RWPE1 (cell line): ENCODE results near the gene AP3M1.
A peak's percentile ranks its signal among the peaks of the same experiment; 100 is the strongest.
"Not testable (repeated sequence)": the region's sequence is repeated elsewhere in the genome, so short reads cannot be mapped to it uniquely, and the experiment has no call there.

Source experiments
- CTCF ChIA-PET: fragments of 350-600 bp; sonication (Branson Sonifier 250); formaldehyde crosslinking; extraction: SDS; loops from one replicate; lab custom pipeline; 2021; lab: Yijun Ruan, JAX
- POLR2A ChIA-PET: fragments of 400-600 bp; formaldehyde crosslinking; extraction: SDS; loops from one replicate; lab custom pipeline; 2020; ENCODE audit warnings: antibody characterized with exemption; ENCODE audit not compliant: low non-redundant PET; lab: Yijun Ruan, JAX
- DNase-seq: peaks from one replicate; pipeline ENCODE4 v3.0.0; 2012; ENCODE audit warnings: low spot score
- H3K27ac ChIP-seq: fragments of 450-650 bp; 2 replicates; pipeline ENCODE4 v1.5.1; 2017
- CTCF ChIP-seq: fragments of 450-650 bp; conservative IDR thresholded peaks from 2 replicates; pipeline ENCODE4 v1.5.1; 2017; ENCODE audit warnings: low read depth, mild to moderate bottlenecking

Gene AP3M1

GRCh38 chr10:74151879-74152722 is 1.5 kb upstream of the AP3M1 start:
- no peak for TF ChIP-seq CTCF
- no peak for DNase-seq
- H3K27ac ChIP-seq: peak overlapping the region; percentile 87
- ChIA-PET POLR2A (no interaction called here), CTCF (interaction anchor here (0.5 to 1.3 kb wide), 4 partner anchors 10 to 84 kb away, joined by 3 to 5 read pairs (median 4); no protein-coding TSS in a partner anchor)

GRCh38 chr10:74150990-74151878 is 606 bp upstream of the AP3M1 start, which contains the start of gene ADK:
ADK (plus strand) TSS chr10:74151221; CDS start chr10:74151279, 58 bp downstream.
- ChIA-PET POLR2A (interaction anchor here (0.9 kb wide), 1 partner anchor 25 kb away, joined by 8 read pairs; no protein-coding TSS in a partner anchor), CTCF (interaction anchor here (0.5 to 1.2 kb wide), 2 partner anchors 38 to 81 kb away, joined by 3 to 4 read pairs; no protein-coding TSS in a partner anchor)
- peak; percentile 100 for DNase-seq
- peak within 1 kb of the TSS; percentile 87 for H3K27ac ChIP-seq
- peak; percentile 37 for TF ChIP-seq CTCF

GRCh38 chr10:74146980-74147379 is 3.6 kb downstream of the AP3M1 start:
- DNase-seq, POLR2A ChIA-PET, H3K27ac ChIP-seq: not testable (repeated sequence)
- CTCF ChIA-PET: interaction anchor here (1.3 kb wide), 1 partner anchor 88 kb away, joined by 4 read pairs; no protein-coding TSS in a partner anchor

GRCh38 chr10:74145133-74145532 is 5.5 kb downstream of the AP3M1 start:
- CTCF ChIA-PET: interaction anchor here (0.6 kb wide), 1 partner anchor 1707 kb away, joined by 3 read pairs; no protein-coding TSS in a partner anchor
- POLR2A ChIA-PET: no interaction called here

GRCh38 chr10:74140553-74140952 is 10.1 kb downstream of the AP3M1 start:
- no peak for TF ChIP-seq CTCF
- ChIA-PET POLR2A (no interaction called here), CTCF (no interaction called here)
- DNase-seq: no peak
- no peak overlapping the region for H3K27ac ChIP-seq

More at GRCh38 chr10:74145133-74145532, 5.5 kb downstream of the AP3M1 start:
- TF ChIP-seq CTCF: no peak
- DNase-seq: no peak
- H3K27ac ChIP-seq: no peak overlapping the region; the same call in 1 of the 2 replicates

GRCh38 chr10:74139981-74140380 is 10.6 kb downstream of the AP3M1 start:
- H3K27ac ChIP-seq: no peak overlapping the region
- no peak for TF ChIP-seq CTCF
- DNase-seq: no peak
- ChIA-PET POLR2A (no interaction called here), CTCF (interaction anchor here (1.1 kb wide), 1 partner anchor 95 kb away, joined by 3 read pairs; no protein-coding TSS in a partner anchor)

GRCh38 chr10:74138596-74138995 is 12.0 kb downstream of the AP3M1 start:
- CTCF ChIA-PET: interaction anchor here (0.7 to 1.1 kb wide), 2 partner anchors 14 to 105 kb away, joined by 6 to 8 read pairs; no protein-coding TSS in a partner anchor
- DNase-seq, H3K27ac ChIP-seq: not testable (repeated sequence)
- POLR2A ChIA-PET: interaction anchor here (0.6 kb wide), 1 partner anchor 400 kb away, joined by 5 read pairs; no protein-coding TSS in a partner anchor
